Endothelial cell of umbilical vein (primary cell): Measurements from ENCODE around the gene UNKL. TPM values are rescaled to one million over a fixed set of nuclear protein-coding genes. Genes with fewer than 3 reads are reported as not detected.

Experiments used
- BruUV-seq: library from RNA; stranded (reverse); fragments of 400-500 nt; replicated peaks from 2 replicates; lab custom pipeline; 2021; lab: Mats Ljungman, UMichigan
- CTCF ChIA-PET: fragments of 300-600, 350-600 bp; sonication (Branson Sonifier 250); formaldehyde crosslinking; loops from one replicate; lab custom pipeline; 2021; ENCODE audit warnings: antibody characterized with exemption, inconsistent platforms; lab: Charles Lee
- POLR2A ChIA-PET: fragments of 300-600, 350-600 bp; sonication (Branson Sonifier 250); formaldehyde crosslinking; loops from one replicate; lab custom pipeline; 2021; ENCODE audit warnings: antibody characterized with exemption, inconsistent platforms; lab: Charles Lee
- DNase-seq: peaks from one replicate; pipeline ENCODE4 v3.0.0-alpha.2; 2011; ENCODE audit warnings: low read depth, low spot score
- FAIRE-seq: peaks from 2 replicates; lab custom pipeline; 2011; peaks lifted over from hg19 to GRCh38; lab: Jason Lieb, UNC
- H2AFZ ChIP-seq: 2 replicates; pipeline ENCODE4 v1.6.0; 2012; ENCODE audit warnings: low read depth, low read length, control low read depth, inconsistent platforms
- H3K27ac ChIP-seq: 2 replicates; pipeline ENCODE4 v1.5.1; 2011; ENCODE audit warnings: low read depth, mild to moderate bottlenecking, control low read depth, low read length, moderate library complexity; ENCODE audit not compliant: insufficient read depth
- H3K27me3 ChIP-seq, 2 experiments: 2 replicates each; pipeline versions ENCODE4 v1.6.0 to v1.6.1; 2011; ENCODE audit warnings: low read length in 2 of 2, mixed read lengths in 1 of 2; ENCODE audit not compliant: control insufficient read depth in 2 of 2, insufficient read depth in 2 of 2
- H3K36me3 ChIP-seq, 2 experiments: 2 replicates in 1 of 2; 3 replicates in 1 of 2; pipeline ENCODE4 v1.5.1; 2011; ENCODE audit warnings: low read length in 2 of 2, mild to moderate bottlenecking in 1 of 2, moderate library complexity in 1 of 2; ENCODE audit not compliant: control insufficient read depth in 2 of 2, insufficient read depth in 2 of 2; ENCODE audit errors: extremely low read depth in 1 of 2
- H3K4me1 ChIP-seq: 3 replicates; pipeline ENCODE4 v1.5.1; 2011; ENCODE audit warnings: mild to moderate bottlenecking, low read length; ENCODE audit not compliant: control insufficient read depth, insufficient read depth; ENCODE audit errors: extremely low read depth
- H3K4me2 ChIP-seq: 2 replicates; pipeline ENCODE4 v1.6.1; 2011; ENCODE audit warnings: low read length, control low read depth, mixed read lengths; ENCODE audit not compliant: insufficient read depth
- H3K4me3 ChIP-seq, 3 experiments: fragments of 200-600 bp in 1 of 3; sonication (generic), shearing (Covaris generic) in 1 of 3; replicated peaks in 1 of 3; 2 replicates each; pipeline ENCODE4 v1.5.1; 2011 to 2016; ENCODE audit warnings: control low read depth in 3 of 3, low read length in 3 of 3, mild to moderate bottlenecking in 2 of 3, inconsistent platforms in 1 of 3, low read depth in 1 of 3, moderate library complexity in 1 of 3; ENCODE audit not compliant: insufficient read depth in 1 of 3
- H3K79me2 ChIP-seq: 2 replicates; pipeline ENCODE4 v1.6.0; 2012; ENCODE audit warnings: low read length, inconsistent platforms; ENCODE audit not compliant: control insufficient read depth, insufficient read depth
- H3K9ac ChIP-seq: replicated peaks from 2 replicates; pipeline ENCODE3; 2011; ENCODE audit warnings: low read length, control low read depth; ENCODE audit not compliant: insufficient read depth; ENCODE audit errors: extremely low read depth
- H3K9me1 ChIP-seq: replicated peaks from 3 replicates; pipeline ENCODE4 v1.6.0; 2011; ENCODE audit warnings: mild to moderate bottlenecking, low read length; ENCODE audit not compliant: control insufficient read depth, insufficient read depth; ENCODE audit errors: extremely low read depth
- H3K9me3 ChIP-seq: replicated peaks from 2 replicates; pipeline ENCODE4 v1.5.1; 2012; ENCODE audit warnings: low read length, inconsistent platforms; ENCODE audit not compliant: control insufficient read depth, insufficient read depth
- H4K20me1 ChIP-seq: replicated peaks from 2 replicates; pipeline ENCODE3; 2011; ENCODE audit warnings: mild to moderate bottlenecking, low read length; ENCODE audit not compliant: control insufficient read depth, insufficient read depth; ENCODE audit errors: extremely low read depth
- EZH2 ChIP-seq: IDR thresholded peaks from 2 replicates; pipeline ENCODE4 v1.6.1; 2012; ENCODE audit warnings: borderline replicate concordance, low read depth, mild to moderate bottlenecking, moderate library complexity, low read length, inconsistent platforms; ENCODE audit not compliant: severe bottlenecking
- FOS ChIP-seq: IDR thresholded peaks from 2 replicates; pipeline ENCODE4 v1.6.1; 2011; ENCODE audit warnings: mild to moderate bottlenecking, low read length, moderate library complexity, borderline replicate concordance; ENCODE audit not compliant: insufficient read depth
- GATA2 ChIP-seq: IDR thresholded peaks from 2 replicates; pipeline ENCODE4 v1.7.0; 2011; ENCODE audit warnings: low read depth, mild to moderate bottlenecking, moderate library complexity, mixed read lengths, low read length; ENCODE audit not compliant: insufficient read length, insufficient read depth
- JUN ChIP-seq: IDR thresholded peaks from 2 replicates; pipeline ENCODE4 v1.6.1; 2011; ENCODE audit warnings: borderline replicate concordance, low read depth; ENCODE audit not compliant: insufficient read length, insufficient read depth
- MYC ChIP-seq: IDR thresholded peaks from one replicate; pipeline ENCODE4 v1.6.1; 2011; ENCODE audit warnings: mild to moderate bottlenecking, low read depth, low read length
- POLR2A ChIP-seq: IDR thresholded peaks from 2 replicates; pipeline ENCODE4 v1.6.1; 2012; ENCODE audit warnings: low read depth, mild to moderate bottlenecking, control low read depth, low read length
- POLR2AphosphoS5 ChIP-seq: IDR thresholded peaks from 2 replicates; pipeline ENCODE4 v1.6.1; 2012; ENCODE audit warnings: low read depth, mild to moderate bottlenecking, control low read depth, low read length, moderate library complexity; ENCODE audit not compliant: insufficient read depth
- dilution Hi-C: fragments of 300-500 bp; cut with MboI; formaldehyde crosslinking; loops from one replicate; pipeline ENCODE4 v1.15.0; 2019; ENCODE audit warnings: low sequenced_read_pairs; ENCODE audit not compliant: extremely low pct_ligation_motif_present
- intact Hi-C: fragments of 100-400 bp; cut with micrococcal nuclease; formaldehyde crosslinking; loops from one replicate; pipeline ENCODE4 v1.10.0; 2022
- polyA plus RNA-seq, 4 experiments: library from polyadenylated mRNA; depleted of rRNA in 3 of 4; stranded (reverse) in 3 of 4; unstranded in 1 of 4; fragments of >200 nt; gene quantifications; 2 replicates each; pipeline versions ENCODE4 v1.2.1 to v1.2.3, GENCODE V29; 2011 to 2012; ENCODE audit warnings: missing spikeins in 1 of 4
- total RNA-seq: library from RNA; stranded (reverse); gene quantifications from 2 replicates; pipeline ENCODE4 v1.2.3, GENCODE V29; 2021
- TF ChIP-seq, protein P1 (sequence below): IDR thresholded peaks from 2 replicates; pipeline ENCODE4 v1.6.1; 2011; ENCODE audit not compliant: insufficient read depth, insufficient read length
- TF ChIP-seq, protein P2 (sequence below), 2 donors: IDR thresholded peaks; 1 replicate in 1 of 2; 2 replicates in 1 of 2; pipeline ENCODE4 v1.5.1; 2011; ENCODE audit warnings: low read length in 2 of 2, mild to moderate bottlenecking in 2 of 2, moderate library complexity in 2 of 2, control low read depth in 1 of 2, inconsistent platforms in 1 of 2, low read depth in 1 of 2; ENCODE audit not compliant: insufficient read depth in 1 of 2; ENCODE audit errors: extremely low read depth in 1 of 2

Gene UNKL
- total and polyA plus RNA-seq, 2 donors (not counting 3 experiments of a cell fraction or from before 2014, with no cell fraction given): 17.1 to 32.8 TPM

DNA sequence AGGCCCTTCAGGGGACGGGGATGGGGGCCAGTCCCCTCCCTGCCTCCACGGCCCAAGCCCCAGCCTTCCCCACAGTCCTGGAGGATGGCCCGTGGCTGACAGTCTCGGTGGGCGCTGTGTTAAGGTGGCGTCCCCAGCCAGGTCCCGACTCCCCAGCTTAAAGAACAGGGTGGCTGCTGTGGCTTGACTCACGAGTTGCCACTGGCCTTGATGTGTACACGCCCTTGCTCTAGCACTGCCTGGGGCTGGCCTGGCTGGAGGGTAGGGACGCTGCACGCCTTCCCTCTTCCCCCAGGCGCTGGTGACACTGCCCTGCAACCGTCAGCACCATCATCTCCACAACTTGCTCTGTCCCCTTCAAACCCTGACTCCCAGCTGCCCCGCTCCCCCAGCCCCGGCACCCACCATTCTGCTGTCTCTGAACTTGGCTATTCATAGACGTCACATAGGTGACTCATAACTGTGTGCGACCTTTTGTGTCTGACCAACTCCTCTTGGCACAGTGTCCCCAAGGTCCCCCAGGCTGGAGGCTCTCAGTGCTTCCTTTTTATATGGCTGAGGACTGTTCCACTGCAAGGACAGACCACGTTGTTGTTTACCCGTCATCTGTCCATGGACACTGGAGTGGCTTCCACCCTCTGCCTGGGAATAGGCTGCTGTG, 56.5 kb downstream of the UNKL start:
- dilution Hi-C loops (no loop called here), intact Hi-C loops (no loop called here)
- DNase-seq (no peak), FAIRE-seq (no peak)
- Histone ChIP-seq H2AFZ (no peak overlapping the region), H3K36me3 (peaks cover 5 to 20% of the 10 kb centered on the region in 2 experiments), H3K9me1 (no peaks in the 10 kb centered on the region), H3K4me1 (no peaks in the 10 kb centered on the region), H4K20me1 (no peaks in the 10 kb centered on the region), H3K79me2 (peaks cover 44% of the 10 kb centered on the region), H3K4me2 (no peak overlapping the region), H3K27ac (no peak overlapping the region), H3K27me3 (no peaks in the 10 kb centered on the region), H3K9me3 (no peaks in the 10 kb centered on the region), H3K4me3 (no peak overlapping the region), H3K9ac (no peak overlapping the region)
- BruUV-seq: no TSS peak
- CTCF ChIA-PET: interaction anchor here (1.0 kb wide), 1 partner anchor 15 kb away, joined by 3 read pairs; no protein-coding TSS in a partner anchor
- POLR2A ChIA-PET: no interaction called here
- TF ChIP-seq POLR2AphosphoS5 (no peak), POLR2A (no peak), JUN (no peak), EZH2 (no peak), FOS (no peak), MYC (no peak), GATA2 (no peak)
- TF ChIP-seq, protein P1, sequence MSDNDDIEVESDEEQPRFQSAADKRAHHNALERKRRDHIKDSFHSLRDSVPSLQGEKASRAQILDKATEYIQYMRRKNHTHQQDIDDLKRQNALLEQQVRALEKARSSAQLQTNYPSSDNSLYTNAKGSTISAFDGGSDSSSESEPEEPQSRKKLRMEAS: no peak
- TF ChIP-seq, protein P2, sequence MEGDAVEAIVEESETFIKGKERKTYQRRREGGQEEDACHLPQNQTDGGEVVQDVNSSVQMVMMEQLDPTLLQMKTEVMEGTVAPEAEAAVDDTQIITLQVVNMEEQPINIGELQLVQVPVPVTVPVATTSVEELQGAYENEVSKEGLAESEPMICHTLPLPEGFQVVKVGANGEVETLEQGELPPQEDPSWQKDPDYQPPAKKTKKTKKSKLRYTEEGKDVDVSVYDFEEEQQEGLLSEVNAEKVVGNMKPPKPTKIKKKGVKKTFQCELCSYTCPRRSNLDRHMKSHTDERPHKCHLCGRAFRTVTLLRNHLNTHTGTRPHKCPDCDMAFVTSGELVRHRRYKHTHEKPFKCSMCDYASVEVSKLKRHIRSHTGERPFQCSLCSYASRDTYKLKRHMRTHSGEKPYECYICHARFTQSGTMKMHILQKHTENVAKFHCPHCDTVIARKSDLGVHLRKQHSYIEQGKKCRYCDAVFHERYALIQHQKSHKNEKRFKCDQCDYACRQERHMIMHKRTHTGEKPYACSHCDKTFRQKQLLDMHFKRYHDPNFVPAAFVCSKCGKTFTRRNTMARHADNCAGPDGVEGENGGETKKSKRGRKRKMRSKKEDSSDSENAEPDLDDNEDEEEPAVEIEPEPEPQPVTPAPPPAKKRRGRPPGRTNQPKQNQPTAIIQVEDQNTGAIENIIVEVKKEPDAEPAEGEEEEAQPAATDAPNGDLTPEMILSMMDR (IDR thresholded peaks at IDR 0.05; ENCODE audit: extremely low read depth in 1 of 2, insufficient read depth in 1 of 2, low read depth in 1 of 2, low read length in 2 of 2): no peak
